H9 (cell line): Measurements from ENCODE around the gene IDUA. TPM values are rescaled to one million over a fixed set of nuclear protein-coding genes. Genes with fewer than 3 reads are reported as not detected.

Experiments used
- DNase-seq: peaks from one replicate; pipeline ENCODE4 v3.0.0-alpha.2; 2017
- H2AFZ ChIP-seq: one replicate; pipeline ENCODE4 v1.6.1; 2013; ENCODE audit warnings: mild to moderate bottlenecking, low read length, control low read depth, moderate library complexity
- H2AK5ac ChIP-seq: 2 replicates; pipeline ENCODE4 v1.6.1; 2013; ENCODE audit warnings: low read length, control low read depth, mixed read lengths; ENCODE audit not compliant: insufficient read length
- H2BK120ac ChIP-seq: one replicate; pipeline ENCODE4 v1.6.1; 2013; ENCODE audit warnings: low read depth, mild to moderate bottlenecking, low read length, control low read depth, inconsistent platforms; ENCODE audit not compliant: poor library complexity, severe bottlenecking
- H2BK12ac ChIP-seq: 2 replicates; pipeline ENCODE4 v1.6.1; 2013; ENCODE audit warnings: low read length, control low read depth, mixed read lengths, low read depth; ENCODE audit not compliant: insufficient read length
- H2BK15ac ChIP-seq: 2 replicates; pipeline ENCODE4 v1.6.1; 2013; ENCODE audit warnings: low read depth, low read length, control low read depth
- H2BK20ac ChIP-seq: one replicate; pipeline ENCODE4 v1.6.1; 2013; ENCODE audit warnings: low read depth, mild to moderate bottlenecking, low read length, control low read depth, inconsistent platforms; ENCODE audit not compliant: poor library complexity, severe bottlenecking
- H2BK5ac ChIP-seq: 2 replicates; pipeline ENCODE4 v1.6.1; 2013; ENCODE audit warnings: low read length, control low read depth, mixed read lengths; ENCODE audit not compliant: insufficient read length
- H3K14ac ChIP-seq: 2 replicates; pipeline ENCODE4 v1.6.1; 2013; ENCODE audit warnings: low read length, control low read depth; ENCODE audit not compliant: insufficient read depth
- H3K18ac ChIP-seq: 2 replicates; pipeline ENCODE4 v1.6.1; 2013; ENCODE audit warnings: low read depth, mild to moderate bottlenecking, mixed read lengths, low read length, control low read depth; ENCODE audit not compliant: insufficient read length
- H3K23ac ChIP-seq: 2 replicates; pipeline ENCODE4 v1.6.1; 2013; ENCODE audit warnings: low read length, control low read depth, mixed read lengths, low read depth; ENCODE audit not compliant: insufficient read length
- H3K23me2 ChIP-seq: 2 replicates; pipeline ENCODE4 v1.6.1; 2013; ENCODE audit warnings: low read depth, mild to moderate bottlenecking, mixed read lengths, low read length, control low read depth; ENCODE audit not compliant: insufficient read length, poor library complexity, severe bottlenecking
- H3K27ac ChIP-seq: 2 replicates; pipeline ENCODE4 v1.5.1; 2013; ENCODE audit warnings: low read length, control low read depth, mixed read lengths, low read depth; ENCODE audit not compliant: insufficient read length
- H3K27me3 ChIP-seq: 2 replicates; pipeline ENCODE4 v1.6.1; 2013; ENCODE audit warnings: low read length, control low read depth, inconsistent platforms; ENCODE audit not compliant: insufficient read depth
- H3K4ac ChIP-seq: 2 replicates; pipeline ENCODE4 v1.6.1; 2013; ENCODE audit warnings: low read depth, mild to moderate bottlenecking, control low read depth, inconsistent platforms, low read length, moderate library complexity
- H3K4me1 ChIP-seq: 2 replicates; pipeline ENCODE4 v1.6.1; 2013; ENCODE audit warnings: low read length, control low read depth, inconsistent platforms; ENCODE audit not compliant: insufficient read depth
- H3K4me2 ChIP-seq: 2 replicates; pipeline ENCODE4 v1.6.1; 2013; ENCODE audit warnings: low read length, control low read depth, mixed read lengths; ENCODE audit not compliant: insufficient read length, insufficient read depth
- H3K56ac ChIP-seq: 2 replicates; pipeline ENCODE4 v1.6.1; 2013; ENCODE audit warnings: low read depth, mild to moderate bottlenecking, mixed read lengths, low read length, control low read depth; ENCODE audit not compliant: insufficient read length
- H3K79me1 ChIP-seq: 2 replicates; pipeline ENCODE4 v1.6.1; 2013; ENCODE audit warnings: low read depth, mild to moderate bottlenecking, moderate library complexity, low read length, control low read depth, inconsistent platforms; ENCODE audit not compliant: insufficient read depth, poor library complexity, severe bottlenecking
- H3K79me2 ChIP-seq: 2 replicates; pipeline ENCODE4 v1.6.1; 2013; ENCODE audit warnings: low read length, control low read depth, inconsistent platforms; ENCODE audit not compliant: insufficient read depth
- H3K9ac ChIP-seq: 2 replicates; pipeline ENCODE4 v1.6.1; 2013; ENCODE audit warnings: low read length, control low read depth, mixed read lengths; ENCODE audit not compliant: insufficient read length; ENCODE audit errors: extremely low read depth
- H3K9me3 ChIP-seq: one replicate; pipeline ENCODE4 v1.6.1; 2013; ENCODE audit warnings: low read depth, low read length, inconsistent platforms; ENCODE audit not compliant: control insufficient read depth
- H3T11ph ChIP-seq: one replicate; pipeline ENCODE4 v1.6.1; 2013; ENCODE audit warnings: mild to moderate bottlenecking, low read length, control low read depth, inconsistent platforms
- H4K20me1 ChIP-seq: one replicate; pipeline ENCODE4 v1.6.1; 2013; ENCODE audit not compliant: control insufficient read depth, insufficient read length, insufficient read depth
- H4K5ac ChIP-seq: 2 replicates; pipeline ENCODE4 v1.6.1; 2013; ENCODE audit warnings: low read depth, mild to moderate bottlenecking, mixed read lengths, low read length, control low read depth; ENCODE audit not compliant: insufficient read length
- H4K8ac ChIP-seq: replicated peaks from 2 replicates; pipeline ENCODE4 v1.6.1; 2013; ENCODE audit warnings: low read length, control low read depth, mixed read lengths, low read depth; ENCODE audit not compliant: insufficient read length
- H4K91ac ChIP-seq: 2 replicates; pipeline ENCODE4 v1.6.1; 2013; ENCODE audit warnings: low read depth, mild to moderate bottlenecking, moderate library complexity, mixed read lengths, low read length, control low read depth; ENCODE audit not compliant: insufficient read length
- H3K27ac Mint-ChIP-seq, 3 experiments: 2 replicates in 2 of 3; 3 replicates in 1 of 3; pipeline ENCODE4 v1.8.0; 2020 to 2021; ENCODE audit warnings: mixed read lengths in 3 of 3, mild to moderate bottlenecking in 1 of 3, moderate library complexity in 1 of 3
- H3K27me3 Mint-ChIP-seq: 2 replicates; pipeline ENCODE4 v1.8.0; 2021; ENCODE audit warnings: low read depth, mild to moderate bottlenecking, moderate library complexity, mixed read lengths
- H3K36me3 Mint-ChIP-seq, 3 experiments: 2 replicates in 2 of 3; 3 replicates in 1 of 3; pipeline ENCODE4 v1.8.0; 2020 to 2021; ENCODE audit warnings: low read depth in 3 of 3, mixed read lengths in 3 of 3; ENCODE audit not compliant: insufficient read depth in 1 of 3
- H3K4me1 Mint-ChIP-seq, 2 experiments: 2 replicates each; pipeline ENCODE4 v1.8.0; 2020; ENCODE audit warnings: mixed read lengths in 2 of 2
- H3K4me3 Mint-ChIP-seq, 2 experiments: 2 replicates in 1 of 2; 3 replicates in 1 of 2; pipeline ENCODE4 v1.8.0; 2020 to 2021; ENCODE audit warnings: mild to moderate bottlenecking in 2 of 2, mixed read lengths in 2 of 2, moderate library complexity in 1 of 2
- H3K9me3 Mint-ChIP-seq, 2 experiments: 2 replicates in 1 of 2; 3 replicates in 1 of 2; pipeline ENCODE4 v1.8.0; 2020; ENCODE audit warnings: mild to moderate bottlenecking in 2 of 2, mixed read lengths in 2 of 2, moderate library complexity in 1 of 2
- WGBS: extraction: QIAGEN DNeasy Blood & Tissue Kit; methylation state at CpG from one replicate; pipeline ENCODE4 v1.1.7; 2013; ENCODE audit warnings: missing lambda C conversion rate, low lambda C conversion rate, mixed read lengths; ENCODE audit not compliant: insufficient read length; ENCODE audit errors: extremely low coverage; 5-methylcytosine and 5-hydroxymethylcytosine counted together
- total RNA-seq: library from RNA; stranded (reverse); gene quantifications from 2 replicates; pipeline ENCODE4 v1.2.1, GENCODE V29; 2021
- TF ChIP-seq, protein P1 (sequence below): fragments of 200-600 bp; sonication (generic); conservative IDR thresholded peaks from 3 replicates; pipeline ENCODE4 v1.8.0; 2021; ENCODE audit warnings: antibody characterized with exemption, mild to moderate bottlenecking

The IDUA gene
- total RNA-seq, 1 experiment from 2014 or later, result 14.5 TPM

DNA sequence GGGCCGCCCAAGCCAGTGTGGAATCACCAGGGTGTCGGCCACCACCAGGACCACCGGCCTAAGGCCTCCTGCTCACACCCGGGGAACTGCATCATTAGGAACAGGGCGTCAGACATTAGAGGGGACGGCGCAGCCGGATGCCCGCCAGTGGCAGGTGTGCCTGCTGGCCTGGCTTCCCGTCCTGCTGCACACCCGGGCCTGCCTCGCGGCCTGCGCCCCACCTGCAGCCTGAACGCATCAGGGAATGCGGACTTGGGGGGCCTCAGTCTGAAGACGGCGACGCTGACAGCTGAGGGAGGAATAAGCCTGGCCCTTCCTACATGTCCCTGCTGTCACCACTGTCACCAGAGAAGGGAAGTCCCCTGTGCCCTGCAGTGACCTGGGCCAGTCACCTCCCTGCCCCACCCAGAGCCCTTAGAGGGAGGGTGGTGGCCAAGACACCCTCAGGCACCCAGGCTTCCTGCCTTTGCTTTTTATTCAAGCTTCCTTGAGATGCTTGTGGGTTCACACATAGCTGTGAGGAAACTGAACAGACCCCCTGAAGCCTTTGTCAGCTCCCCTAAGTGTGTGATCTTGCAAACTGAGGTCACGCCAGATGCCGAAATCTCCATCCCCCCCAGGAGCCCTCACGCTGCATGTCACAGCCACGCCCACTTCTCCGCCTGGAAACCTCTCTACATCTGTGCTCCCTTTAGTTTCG, 16.6 kb upstream of the IDUA start:
- Histone ChIP-seq H3K14ac (no peak overlapping the region), H3K27ac (no peak overlapping the region), H3K79me2 (no peaks in the 10 kb centered on the region), H2BK120ac (no peak overlapping the region), H2BK15ac (no peak overlapping the region), H2BK12ac (no peak overlapping the region), H3K4ac (no peak overlapping the region), H3K79me1 (no peaks in the 10 kb centered on the region), H3K4me2 (no peak overlapping the region), H3K56ac (no peak overlapping the region), H4K8ac (no peak overlapping the region), H2AFZ (no peak overlapping the region), H3K4me1 (no peaks in the 10 kb centered on the region), H3K23me2 (peaks cover 5% of the 10 kb centered on the region), H3K18ac (no peak overlapping the region), H2BK20ac (no peak overlapping the region), H3K9me3 (no peaks in the 10 kb centered on the region), H3K23ac (no peak overlapping the region), H3K27me3 (peaks cover 3% of the 10 kb centered on the region; the same call in 1 of the 2 replicates), H4K5ac (no peak overlapping the region), H3K9ac (no peak overlapping the region), H4K20me1 (no peaks in the 10 kb centered on the region), H4K91ac (no peak overlapping the region), H3T11ph (no peak overlapping the region), H2BK5ac (no peak overlapping the region), H2AK5ac (no peak overlapping the region)
- H3K4me1 Mint-ChIP-seq, result peaks cover 0 to 2% of the 10 kb centered on the region in 2 experiments; a peak in 1 of 4 replicates
- no CpG with 5 or more reads among the region's 25 CpGs for WGBS
- H3K27ac Mint-ChIP-seq, result no peak overlapping the region
- TF ChIP-seq, protein P1, sequence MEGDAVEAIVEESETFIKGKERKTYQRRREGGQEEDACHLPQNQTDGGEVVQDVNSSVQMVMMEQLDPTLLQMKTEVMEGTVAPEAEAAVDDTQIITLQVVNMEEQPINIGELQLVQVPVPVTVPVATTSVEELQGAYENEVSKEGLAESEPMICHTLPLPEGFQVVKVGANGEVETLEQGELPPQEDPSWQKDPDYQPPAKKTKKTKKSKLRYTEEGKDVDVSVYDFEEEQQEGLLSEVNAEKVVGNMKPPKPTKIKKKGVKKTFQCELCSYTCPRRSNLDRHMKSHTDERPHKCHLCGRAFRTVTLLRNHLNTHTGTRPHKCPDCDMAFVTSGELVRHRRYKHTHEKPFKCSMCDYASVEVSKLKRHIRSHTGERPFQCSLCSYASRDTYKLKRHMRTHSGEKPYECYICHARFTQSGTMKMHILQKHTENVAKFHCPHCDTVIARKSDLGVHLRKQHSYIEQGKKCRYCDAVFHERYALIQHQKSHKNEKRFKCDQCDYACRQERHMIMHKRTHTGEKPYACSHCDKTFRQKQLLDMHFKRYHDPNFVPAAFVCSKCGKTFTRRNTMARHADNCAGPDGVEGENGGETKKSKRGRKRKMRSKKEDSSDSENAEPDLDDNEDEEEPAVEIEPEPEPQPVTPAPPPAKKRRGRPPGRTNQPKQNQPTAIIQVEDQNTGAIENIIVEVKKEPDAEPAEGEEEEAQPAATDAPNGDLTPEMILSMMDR, result no peak
- DNase-seq, result no peak
- H3K36me3 Mint-ChIP-seq, result no peaks in the 10 kb centered on the region
- H3K9me3 Mint-ChIP-seq, result peaks cover 3 to 4% of the 10 kb centered on the region in 2 experiments; a peak in 3 of 5 replicates
- H3K4me3 Mint-ChIP-seq, result no peak overlapping the region; a peak in 1 of 5 replicates
- peaks cover 14% of the 10 kb centered on the region for H3K27me3 Mint-ChIP-seq
